Measurements from ENCODE around the gene LDLRAP1. TPM values are rescaled to one million over a fixed set of nuclear protein-coding genes. Genes with fewer than 3 reads are reported as not detected.

LDLRAP1 gene
- total and polyA plus RNA-seq, 7 donors: 9.1 to 35.8 (median 17.4) TPM

DNA sequence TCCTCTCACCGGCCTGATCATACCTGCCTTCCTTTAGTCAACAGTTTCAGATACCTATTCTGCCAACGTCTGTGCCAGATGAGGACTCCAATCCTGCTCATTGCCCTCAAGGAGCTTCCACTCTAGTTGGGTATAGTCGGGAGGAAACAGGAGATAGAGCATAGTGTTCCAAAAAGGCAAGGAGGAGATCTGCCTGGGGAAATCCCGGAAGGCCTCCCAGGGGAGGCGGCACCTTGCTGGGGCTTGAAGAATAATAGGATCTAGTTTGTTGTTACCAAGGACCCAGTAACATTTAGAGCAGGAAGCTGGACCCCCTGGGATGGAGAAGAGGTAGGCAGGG, 12.3 kb downstream of the LDLRAP1 start:
- intact Hi-C loops (cut with DNase I): no loop called here

DNA sequence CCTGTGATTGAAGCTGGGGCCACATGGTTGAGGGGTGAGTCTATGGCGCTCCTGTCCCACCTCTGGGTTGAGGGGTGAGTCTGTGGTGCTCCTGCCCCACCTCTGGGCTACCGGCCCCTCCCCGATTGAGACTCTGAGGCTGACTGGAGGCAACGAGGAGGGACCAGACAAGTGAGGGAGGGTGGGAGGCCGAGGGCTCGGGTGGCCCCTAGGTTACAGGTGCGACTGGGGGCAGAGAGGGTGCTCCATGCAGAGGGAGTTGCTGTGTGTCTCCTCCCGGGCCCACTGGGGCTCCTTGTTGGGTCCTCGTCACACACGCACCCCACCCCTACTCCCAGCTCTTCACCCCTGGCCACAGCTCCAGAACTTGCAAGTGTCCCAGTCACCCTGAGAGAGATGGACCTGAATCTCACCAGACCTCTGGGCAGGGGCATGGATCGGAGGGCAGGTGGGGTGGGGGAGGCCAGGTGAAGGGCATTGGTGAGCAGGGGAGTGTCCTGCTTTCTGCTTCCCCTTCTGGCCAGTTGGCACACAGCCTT, 12.8 kb downstream of the LDLRAP1 start:
- Histone ChIP-seq H3K36me3 (peaks cover 0 to 41% (median 0%) of the 10 kb centered on the region in 4 donors), H3K9me3 (no peaks in the 10 kb centered on the region), H3K27me3 (no peaks in the 10 kb centered on the region), H3K4me3 (no peak overlapping the region), H3K4me1 (peaks cover 0 to 13% (median 0%) of the 10 kb centered on the region in 4 donors), H3K27ac (peak overlapping the region in 1 of 4 donors; percentile 0)
- WGBS, 2 donors: 86 to 91% methylated on average over 11 of the region's 11 CpGs
- intact Hi-C loops (cut with DNase I): no loop called here
- no peak for TF ChIP-seq POLR2AphosphoS5 (IDR thresholded peaks at IDR 0.05)
- no peak for TF ChIP-seq POLR2A (IDR thresholded peaks at IDR 0.05)
- TF ChIP-seq, protein P1, sequence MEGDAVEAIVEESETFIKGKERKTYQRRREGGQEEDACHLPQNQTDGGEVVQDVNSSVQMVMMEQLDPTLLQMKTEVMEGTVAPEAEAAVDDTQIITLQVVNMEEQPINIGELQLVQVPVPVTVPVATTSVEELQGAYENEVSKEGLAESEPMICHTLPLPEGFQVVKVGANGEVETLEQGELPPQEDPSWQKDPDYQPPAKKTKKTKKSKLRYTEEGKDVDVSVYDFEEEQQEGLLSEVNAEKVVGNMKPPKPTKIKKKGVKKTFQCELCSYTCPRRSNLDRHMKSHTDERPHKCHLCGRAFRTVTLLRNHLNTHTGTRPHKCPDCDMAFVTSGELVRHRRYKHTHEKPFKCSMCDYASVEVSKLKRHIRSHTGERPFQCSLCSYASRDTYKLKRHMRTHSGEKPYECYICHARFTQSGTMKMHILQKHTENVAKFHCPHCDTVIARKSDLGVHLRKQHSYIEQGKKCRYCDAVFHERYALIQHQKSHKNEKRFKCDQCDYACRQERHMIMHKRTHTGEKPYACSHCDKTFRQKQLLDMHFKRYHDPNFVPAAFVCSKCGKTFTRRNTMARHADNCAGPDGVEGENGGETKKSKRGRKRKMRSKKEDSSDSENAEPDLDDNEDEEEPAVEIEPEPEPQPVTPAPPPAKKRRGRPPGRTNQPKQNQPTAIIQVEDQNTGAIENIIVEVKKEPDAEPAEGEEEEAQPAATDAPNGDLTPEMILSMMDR (IDR thresholded peaks at IDR 0.05): no peak
- TF ChIP-seq EP300 (IDR thresholded peaks at IDR 0.05): no peak
- DNase-seq: no peak

More for the DNA sequence above, 12.3 kb downstream of the LDLRAP1 start:
- Histone ChIP-seq H3K27me3 (no peaks in the 10 kb centered on the region), H3K4me3 (no peak overlapping the region), H3K4me1 (peaks cover 0 to 13% (median 3%) of the 10 kb centered on the region in 4 donors), H3K36me3 (peaks cover 0 to 41% (median 0%) of the 10 kb centered on the region in 4 donors), H3K27ac (no peak overlapping the region), H3K9me3 (no peaks in the 10 kb centered on the region)
- TF ChIP-seq EP300 (IDR thresholded peaks at IDR 0.05): no peak
- no peak for TF ChIP-seq POLR2A (IDR thresholded peaks at IDR 0.05)
- TF ChIP-seq, protein P1 (IDR thresholded peaks at IDR 0.05): no peak
- TF ChIP-seq POLR2AphosphoS5 (IDR thresholded peaks at IDR 0.05): no peak
- no peak for DNase-seq
- 92 to 94% methylated on average over 5 of the region's 5 CpGs for WGBS, 2 donors

- Histone ChIP-seq H3K4me1 (peaks cover 0 to 13% (median 0%) of the 10 kb centered on the region in 4 donors), H3K4me3 (no peak overlapping the region), H3K36me3 (peaks cover 0 to 41% (median 0%) of the 10 kb centered on the region in 4 donors), H3K27ac (peak overlapping the region in 1 of 4 donors; percentile 0), H3K27me3 (no peaks in the 10 kb centered on the region), H3K9me3 (no peaks in the 10 kb centered on the region)
- TF ChIP-seq POLR2A (IDR thresholded peaks at IDR 0.05): no peak
- no peak for TF ChIP-seq EP300 (IDR thresholded peaks at IDR 0.05)
- TF ChIP-seq, protein P1 (IDR thresholded peaks at IDR 0.05): no peak
- no peak for TF ChIP-seq POLR2AphosphoS5 (IDR thresholded peaks at IDR 0.05)
- no peak for DNase-seq
- intact Hi-C loops (cut with DNase I): no loop called here
- WGBS, 2 donors: 52 to 70% methylated on average over 10 of the region's 10 CpGs
These were observed 13.5 kb downstream of the LDLRAP1 start for GRCh38 chr1:25556791-25557476.

GRCh38 chr1:25557543-25557942, 14.1 kb downstream of the LDLRAP1 start:
- Histone ChIP-seq H3K27me3 (no peaks in the 10 kb centered on the region), H3K36me3 (peaks cover 0 to 47% (median 0%) of the 10 kb centered on the region in 4 donors), H3K4me3 (no peak overlapping the region), H3K27ac (no peak overlapping the region), H3K4me1 (peaks cover 0 to 13% (median 2%) of the 10 kb centered on the region in 4 donors), H3K9me3 (no peaks in the 10 kb centered on the region)
- no peak for TF ChIP-seq POLR2A (IDR thresholded peaks at IDR 0.05)
- no peak for TF ChIP-seq EP300 (IDR thresholded peaks at IDR 0.05)
- no peak for TF ChIP-seq POLR2AphosphoS5 (IDR thresholded peaks at IDR 0.05)
- TF ChIP-seq, protein P1 (IDR thresholded peaks at IDR 0.05): no peak
- intact Hi-C loops (cut with DNase I): no loop called here
- 87 to 89% methylated on average over 7 of the region's 7 CpGs for WGBS, 2 donors
- no peak for DNase-seq

All from sigmoid colon (tissue), 7 donors.